GM03348 (cell line): ENCODE measurements around the gene NCOR1.
"Not testable (repeated sequence)": the region's sequence is repeated elsewhere in the genome, so short reads cannot be mapped to it uniquely, and the experiment has no call there.

ENCODE experiments used
- DNase-seq: peaks from one replicate; pipeline ENCODE4 v3.0.0; 2012; ENCODE audit warnings: low spot score

NCOR1 gene

DNA sequence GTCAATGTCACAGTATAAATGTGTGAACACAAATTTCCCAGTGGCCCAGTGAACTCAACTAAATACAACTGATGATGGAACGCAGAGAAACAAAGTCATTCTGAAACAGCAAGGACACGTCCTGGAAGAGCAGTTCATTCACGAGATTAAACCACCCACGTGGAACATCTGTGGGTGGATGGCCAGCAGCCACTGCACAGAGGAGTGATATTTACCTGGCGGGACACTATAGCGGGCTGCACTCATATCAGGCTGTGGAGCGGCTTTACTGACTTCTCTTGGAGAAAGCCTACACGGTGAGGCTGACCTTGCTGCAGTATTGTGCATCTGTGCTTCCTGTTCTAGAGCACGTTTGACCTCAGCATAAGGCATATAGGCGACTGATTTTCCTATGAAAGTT, 128.4 kb downstream of the NCOR1 start:
- no peak for DNase-seq

DNA sequence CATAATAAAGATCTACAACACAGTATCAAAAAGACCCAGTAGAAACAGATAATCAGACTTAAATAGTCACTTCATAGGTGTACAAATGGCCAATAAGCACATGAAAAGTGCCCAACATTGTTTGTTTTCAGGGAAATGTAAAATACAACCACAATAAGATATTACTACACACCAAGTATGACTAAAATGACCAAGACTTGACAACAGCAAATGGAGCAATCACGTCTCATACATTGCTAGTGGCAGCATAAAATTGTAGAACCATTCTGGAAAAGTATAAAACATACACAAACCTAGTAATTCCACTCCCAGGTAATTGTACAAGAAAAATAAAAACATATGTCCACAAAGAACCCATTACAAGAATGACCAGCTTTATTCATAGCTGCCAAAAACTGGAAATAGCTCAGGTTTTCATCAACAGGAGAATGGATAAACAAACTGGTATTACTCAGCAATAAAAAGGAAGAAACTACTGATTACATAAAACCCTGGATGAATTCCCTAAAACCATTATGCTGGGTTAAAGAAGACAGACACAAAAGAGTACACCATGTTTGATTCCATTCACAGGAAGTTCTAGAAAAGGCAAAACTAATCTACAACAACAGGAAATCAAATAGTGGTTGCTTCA, 130.2 kb downstream of the NCOR1 start:
- peak; percentile 43 for DNase-seq

DNA sequence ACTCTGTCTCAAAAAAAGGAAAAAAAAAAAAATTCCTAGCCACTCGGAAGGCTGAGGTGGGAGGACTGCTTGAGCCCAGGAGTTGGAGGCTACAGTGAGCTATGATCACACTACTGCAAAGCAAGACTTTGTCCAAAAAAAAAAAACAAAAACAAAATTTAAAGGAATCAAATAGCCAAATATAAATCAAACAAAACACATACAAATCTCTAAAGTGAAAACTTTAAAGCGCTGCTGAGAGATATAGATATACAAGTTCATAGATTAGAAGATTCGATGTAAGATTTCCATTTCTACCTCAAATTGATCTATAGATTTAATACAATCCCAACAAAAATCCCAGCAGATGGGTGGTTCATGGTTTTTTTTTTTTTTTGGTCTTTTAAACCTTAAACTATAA, 132.1 kb downstream of the NCOR1 start:
- DNase-seq, result no peak

DNA sequence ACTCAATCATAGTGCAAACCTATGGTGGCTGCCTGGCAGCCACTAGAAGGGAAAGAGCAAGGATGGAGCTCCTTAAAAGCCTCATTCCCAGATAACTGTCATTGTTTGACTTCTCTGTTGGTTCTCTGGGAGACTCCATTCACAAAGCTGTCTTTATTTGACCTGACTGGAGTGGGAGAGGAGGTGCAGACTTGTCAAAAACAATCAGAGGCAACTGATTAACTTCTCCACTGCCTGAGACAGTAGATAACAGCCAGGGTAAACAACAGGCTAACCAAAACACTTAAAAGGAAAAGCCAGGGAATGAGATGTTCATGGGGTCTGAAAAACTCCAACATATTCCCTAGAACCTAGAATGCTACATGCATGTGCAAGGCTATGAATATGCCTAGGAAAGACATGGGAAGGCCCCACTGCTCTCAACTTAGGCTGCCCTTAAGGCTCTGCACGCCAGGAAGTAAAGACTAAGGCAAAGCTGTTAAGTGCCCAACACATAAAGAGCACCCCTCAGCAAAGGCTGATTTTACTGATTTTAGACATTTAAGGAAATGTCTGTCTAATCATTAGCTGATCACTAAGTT, 133.7 kb downstream of the NCOR1 start:
- no peak for DNase-seq

DNA sequence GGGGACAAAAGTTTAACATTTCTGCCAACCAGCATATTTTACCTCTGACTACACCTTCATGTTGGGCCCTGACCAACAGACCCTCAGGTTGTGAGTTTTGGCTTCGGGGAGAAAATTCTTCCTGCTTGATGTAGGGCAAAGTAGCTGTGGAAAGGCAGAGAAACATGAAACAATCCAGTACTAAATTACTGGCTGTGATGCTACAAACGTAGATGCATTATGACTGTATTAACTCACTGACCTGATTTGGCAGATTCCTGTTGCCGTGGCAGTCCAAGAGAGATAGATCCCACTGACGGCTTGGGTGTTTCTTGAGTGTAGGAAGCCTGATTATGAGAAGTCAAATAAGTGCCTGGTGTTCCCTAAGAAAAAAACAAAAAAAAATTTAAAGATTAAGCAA, 135.0 kb downstream of the NCOR1 start:
- no peak for DNase-seq

DNA sequence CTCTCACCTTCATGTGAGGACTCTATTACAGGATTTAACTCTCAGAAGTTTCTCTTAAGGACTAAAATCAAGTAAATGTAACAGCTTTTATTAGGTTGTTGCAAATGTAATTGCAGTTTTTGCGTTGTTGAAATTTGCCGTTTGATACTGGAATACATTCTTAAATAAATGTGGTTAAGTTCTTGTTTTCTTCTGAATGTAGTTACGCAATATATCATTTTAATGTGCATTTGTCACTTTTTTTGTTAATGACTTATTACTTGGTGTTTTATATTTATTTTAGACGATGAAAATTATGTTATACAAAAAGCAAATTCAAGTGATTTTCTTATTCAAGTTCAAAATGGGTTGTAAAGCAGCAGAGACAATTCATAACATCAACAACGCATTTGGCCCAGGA, 139.4 kb downstream of the NCOR1 start:
- no peak for DNase-seq

DNA sequence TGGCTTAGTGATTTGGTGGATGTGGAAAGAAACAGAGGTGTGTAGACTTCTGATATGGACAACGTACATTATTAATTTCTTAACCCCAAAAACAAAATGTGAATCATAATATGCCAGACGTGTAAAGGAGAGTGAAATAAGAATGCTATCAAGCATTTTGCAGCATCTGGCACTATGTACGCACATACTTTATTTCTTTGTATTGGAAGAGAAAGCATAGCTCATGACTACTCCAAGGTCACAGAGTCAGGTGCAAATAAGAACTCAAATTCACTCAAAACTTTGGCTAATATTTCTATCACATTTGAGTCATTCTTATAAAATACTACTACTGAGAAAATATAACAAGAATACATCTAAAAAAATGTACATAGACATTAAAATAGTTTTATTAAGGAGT, 140.9 kb downstream of the NCOR1 start:
- no peak for DNase-seq

DNA sequence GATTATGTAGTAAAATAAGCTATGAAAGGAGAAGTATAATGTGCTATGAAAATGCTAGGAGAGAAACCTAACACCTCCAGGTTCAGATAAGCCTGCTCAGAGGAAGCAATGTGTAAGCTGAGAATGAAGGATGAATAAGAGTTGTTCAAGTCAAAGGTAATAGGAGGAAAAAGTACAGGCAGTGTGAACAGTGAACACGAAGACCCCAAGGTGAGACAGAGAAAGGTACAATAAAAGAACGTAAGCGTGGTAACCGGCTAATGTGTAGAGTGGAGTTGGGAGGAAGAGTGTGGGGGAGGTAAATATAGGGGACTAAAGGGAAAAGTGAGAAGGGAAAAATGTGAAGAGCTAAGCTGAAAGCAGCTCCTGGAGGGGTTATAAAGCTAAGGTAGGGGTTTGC, 141.5 kb downstream of the NCOR1 start:
- no peak for DNase-seq

DNA sequence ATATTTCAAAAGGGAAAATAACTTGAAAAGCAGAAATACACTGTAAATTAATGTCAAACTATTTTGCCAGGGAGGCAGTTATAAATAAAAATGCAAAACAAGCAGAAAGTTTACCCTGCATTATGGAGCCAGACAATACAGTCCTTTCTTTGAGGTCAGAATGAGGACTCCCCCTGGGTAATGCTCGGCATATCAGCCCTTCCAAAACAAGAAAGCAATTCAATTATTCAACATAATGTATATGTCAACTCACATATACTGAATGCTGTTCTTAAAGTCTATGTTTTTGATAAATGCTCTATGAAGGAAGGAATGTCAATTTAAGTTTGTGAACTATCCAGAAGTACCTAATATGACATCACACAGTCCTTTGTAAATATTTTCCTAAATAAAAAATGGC, 143.3 kb downstream of the NCOR1 start:
- DNase-seq, result no peak

DNA sequence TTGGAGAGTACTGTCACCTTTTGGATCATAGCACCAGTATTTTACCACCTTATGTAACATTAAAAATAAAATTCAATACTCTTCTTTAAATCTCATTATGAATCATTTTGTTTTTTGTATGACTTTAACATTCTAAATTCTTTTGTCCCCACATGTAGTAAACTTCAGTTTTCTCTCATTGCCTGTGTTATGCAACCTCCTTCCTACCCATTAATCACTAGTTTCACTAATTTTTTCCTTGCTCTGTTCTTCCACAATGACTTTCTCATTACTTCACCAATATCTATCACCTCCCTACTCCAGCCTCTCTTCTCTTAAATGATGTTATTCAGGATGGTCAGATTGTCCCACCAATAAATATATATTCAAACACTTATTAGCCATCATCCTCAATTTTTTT, 147.0 kb downstream of the NCOR1 start:
- DNase-seq, result peak; percentile 36

DNA sequence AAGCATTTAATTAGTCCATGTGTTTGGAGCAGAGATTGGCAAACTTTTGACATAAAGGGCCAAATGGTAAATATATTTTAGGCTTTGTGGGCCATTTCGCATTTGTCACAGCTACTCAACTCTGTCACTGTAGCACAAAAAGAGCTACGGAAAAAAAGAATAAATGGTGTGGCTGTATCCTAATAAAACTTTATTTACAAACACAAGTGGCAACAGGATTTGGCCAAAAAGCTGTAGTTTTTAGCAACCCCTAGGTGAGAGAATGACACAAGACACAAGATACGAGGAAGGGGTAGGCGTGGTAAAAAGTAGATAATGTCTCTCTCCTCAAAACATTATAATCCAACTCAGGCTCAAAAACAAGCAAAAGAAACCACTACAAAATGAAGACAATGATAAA, 149.2 kb downstream of the NCOR1 start:
- DNase-seq, result no peak

DNA sequence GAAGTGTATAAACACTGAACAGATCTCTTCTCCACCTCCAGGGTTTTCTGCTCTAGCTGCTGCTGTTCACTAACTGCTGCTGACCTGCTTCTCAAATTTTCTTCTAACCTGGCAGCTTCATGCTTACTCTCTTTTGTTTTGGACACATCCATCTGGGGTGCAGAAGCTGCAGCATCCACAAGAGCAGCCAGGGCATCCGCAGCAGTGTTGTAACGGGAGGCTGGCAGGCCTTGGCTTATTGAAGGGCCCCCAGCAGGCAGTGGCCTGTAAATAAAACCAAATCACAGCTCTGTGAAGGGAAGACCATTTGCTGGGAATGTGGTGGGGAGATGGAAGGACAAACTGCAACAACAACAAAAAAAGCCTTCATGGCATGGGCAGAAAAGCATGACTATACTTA, 153.7 kb downstream of the NCOR1 start:
- DNase-seq, result no peak

DNA sequence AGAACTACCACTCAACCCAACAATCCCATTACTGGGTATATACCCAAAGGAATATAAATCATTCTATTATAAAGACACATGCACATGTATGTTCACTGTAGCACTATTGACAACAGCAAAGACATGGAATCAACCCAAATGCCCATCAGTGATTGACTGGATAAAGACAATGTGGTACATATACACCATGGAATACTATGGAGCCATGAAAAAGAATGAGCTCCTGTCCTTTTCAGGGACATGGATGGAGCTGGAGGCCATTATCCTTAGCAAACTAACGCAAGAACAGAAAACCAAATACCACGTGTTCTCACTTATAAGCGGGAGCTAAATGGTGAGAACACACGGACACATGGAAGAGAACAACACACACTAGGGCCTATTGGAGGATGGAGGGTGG, 160.2 kb downstream of the NCOR1 start:
- not testable (repeated sequence) for DNase-seq

DNA sequence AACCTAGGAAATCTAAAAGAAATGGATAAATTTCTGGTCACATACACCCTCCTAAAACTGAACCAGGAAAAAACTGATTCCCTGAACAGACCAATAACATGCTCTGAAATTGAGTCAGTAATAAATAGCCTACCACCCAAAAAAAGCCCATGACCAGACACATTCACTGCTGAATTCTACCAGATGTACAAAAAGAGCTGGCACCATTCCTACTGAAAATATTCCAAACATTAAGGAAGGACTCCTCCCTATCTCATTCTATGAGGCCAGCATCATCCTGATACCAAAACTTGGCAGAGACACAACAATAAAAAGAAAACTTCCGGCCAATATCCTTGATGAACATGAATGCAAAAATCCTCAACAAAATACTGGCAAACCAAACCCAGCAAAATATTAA, 162.8 kb downstream of the NCOR1 start:
- no peak for DNase-seq

DNA sequence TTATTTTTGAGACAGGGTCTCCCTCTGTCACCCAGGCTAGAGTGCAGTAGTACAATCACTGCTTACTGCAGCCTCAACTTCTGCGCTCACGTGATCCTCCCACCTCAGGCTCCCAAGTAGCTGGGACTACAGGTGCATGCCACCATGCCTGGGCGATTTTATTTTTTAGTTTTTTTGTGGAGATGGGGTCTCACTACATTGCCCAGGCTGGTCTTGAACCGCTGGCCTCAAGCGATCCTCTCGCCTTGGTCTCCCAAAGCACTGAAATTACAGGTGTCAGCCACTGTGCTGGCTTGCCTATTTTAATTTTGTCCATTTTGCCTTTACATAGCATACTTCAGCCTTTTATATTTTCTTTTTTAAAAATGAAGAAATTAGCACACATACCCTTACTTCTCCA, 164.5 kb downstream of the NCOR1 start:
- DNase-seq, result no peak

DNA sequence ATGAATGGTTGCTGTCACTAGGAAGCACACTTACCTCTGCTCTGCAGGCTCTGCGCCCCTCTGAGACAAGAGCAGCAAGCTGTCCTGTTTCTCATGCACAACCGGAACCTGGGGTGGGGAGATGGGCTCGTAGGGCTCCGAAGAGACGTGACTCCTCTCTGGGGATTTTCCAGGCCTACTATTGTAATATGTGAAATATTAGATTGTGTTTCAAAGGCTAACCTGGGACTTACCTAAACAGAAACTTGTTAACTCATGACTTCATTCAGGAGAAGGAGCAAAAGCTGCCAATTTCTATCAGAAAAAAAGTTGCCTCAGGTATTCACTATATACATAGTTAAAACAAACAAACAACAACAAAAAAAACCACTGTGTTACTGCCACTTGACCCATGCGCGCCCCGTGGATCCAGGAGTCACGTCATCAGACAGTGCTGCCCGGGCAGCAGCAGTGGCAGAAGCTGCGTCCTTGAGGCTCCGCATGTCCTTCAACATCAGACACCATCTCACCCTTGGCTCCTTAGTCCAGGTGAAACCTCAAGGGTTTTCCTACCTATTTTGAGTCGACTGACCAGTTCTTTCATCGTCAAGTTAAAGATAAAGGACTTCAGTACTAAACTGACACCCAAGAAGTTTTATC, 166.4 kb downstream of the NCOR1 start:
- DNase-seq, result no peak

DNA sequence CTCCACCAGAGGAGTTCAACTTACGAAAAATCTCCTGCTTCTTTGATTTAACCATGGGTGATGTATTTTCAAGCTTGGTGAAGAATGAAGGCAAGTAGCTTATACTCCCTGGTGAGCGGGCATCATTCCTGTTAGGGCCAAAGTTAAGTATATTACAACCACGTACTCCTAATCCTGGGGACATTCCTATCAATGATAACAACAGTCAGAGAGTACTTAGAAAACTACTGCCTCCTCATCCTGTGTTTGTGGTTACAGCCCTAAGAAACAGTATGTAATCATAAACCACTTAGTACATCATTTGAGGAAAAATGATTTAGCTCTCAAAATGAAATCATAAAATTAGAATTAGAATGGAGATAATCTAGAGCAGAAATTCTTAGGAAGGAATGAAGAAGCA, 168.4 kb downstream of the NCOR1 start:
- no peak for DNase-seq

DNA sequence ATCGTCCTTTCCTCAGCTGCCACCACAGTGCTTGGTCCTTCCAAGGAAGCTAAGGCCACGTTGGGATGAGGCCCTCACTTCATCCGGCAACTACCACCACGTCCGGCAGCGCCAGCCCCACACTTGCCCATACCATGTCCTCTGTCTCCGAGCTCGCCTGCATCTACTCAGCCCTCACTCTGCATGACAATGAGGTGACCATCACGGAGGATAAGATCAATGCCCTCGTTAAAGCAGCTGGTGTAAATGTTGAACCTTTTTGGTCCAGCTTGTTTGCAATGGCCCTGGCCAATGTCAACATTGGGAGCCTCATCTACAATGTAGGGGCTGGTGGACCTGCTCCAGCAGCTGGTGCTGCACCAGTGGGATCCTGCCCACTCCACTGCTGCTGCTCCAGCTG, 170.8 kb downstream of the NCOR1 start:
- no peak for DNase-seq

DNA sequence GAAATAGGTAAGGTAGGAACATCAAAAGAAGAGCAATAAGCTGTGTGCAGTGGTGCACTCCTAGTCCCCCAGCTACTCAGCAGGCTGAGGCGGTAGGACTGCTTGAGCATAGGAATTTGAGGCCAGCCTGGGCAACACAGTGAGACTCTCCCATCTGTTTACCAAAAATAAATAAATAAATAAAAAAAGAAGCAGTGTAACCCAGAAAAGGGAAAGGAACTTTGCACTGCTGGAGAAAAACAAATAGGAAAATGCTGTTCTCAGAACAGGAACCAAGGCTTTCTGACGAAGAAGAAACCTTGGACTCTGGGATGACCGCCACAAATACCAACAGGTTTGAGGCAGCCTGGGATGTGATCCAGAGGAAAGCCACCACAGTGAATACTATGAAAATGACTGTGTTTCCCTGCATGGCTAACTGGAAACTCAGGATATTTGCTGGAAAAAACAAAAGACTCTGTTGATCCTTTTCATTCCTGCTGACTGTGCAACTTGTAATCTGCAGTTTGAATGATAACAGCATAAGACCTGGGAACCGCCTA, 174.6 kb downstream of the NCOR1 start:
- peak; percentile 77 for DNase-seq

DNA sequence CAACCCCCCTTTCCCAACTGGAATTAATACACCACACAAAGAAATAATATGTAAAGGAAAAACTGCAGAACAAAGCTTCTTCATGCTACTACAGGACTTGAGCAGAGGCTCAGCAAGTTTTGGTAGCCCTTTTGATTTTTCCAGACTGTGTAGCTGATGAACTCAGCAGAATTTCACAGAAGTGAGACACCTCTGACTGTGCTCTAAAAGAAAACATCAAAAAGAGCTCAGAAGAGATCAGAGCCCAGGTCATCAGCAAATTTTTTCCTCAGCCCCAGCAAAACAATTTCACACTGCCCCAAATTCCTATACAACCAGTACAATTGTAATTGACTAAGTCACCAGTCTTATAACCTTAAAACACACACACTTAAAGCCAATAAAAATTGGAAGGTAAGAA, 177.7 kb downstream of the NCOR1 start:
- no peak for DNase-seq

DNA sequence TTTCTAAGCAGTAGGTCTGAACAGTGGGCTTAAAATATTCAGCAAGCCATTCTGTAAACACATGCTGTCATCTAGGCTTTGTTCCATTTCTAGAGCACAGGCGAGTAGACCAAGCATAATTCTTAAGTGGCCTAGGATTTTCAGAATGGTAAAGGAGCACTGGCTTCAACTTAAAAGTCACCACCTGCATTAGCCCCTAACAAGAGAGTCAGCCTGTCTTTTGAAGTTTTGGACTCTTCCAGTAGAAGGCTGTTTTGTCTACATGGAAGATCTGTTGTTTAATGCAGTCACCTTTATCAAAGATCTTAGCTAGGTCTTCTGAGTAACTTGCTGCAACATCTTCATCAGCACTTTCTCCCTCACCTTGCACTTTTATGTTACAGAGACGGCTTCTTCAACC, 179.1 kb downstream of the NCOR1 start:
- no peak for DNase-seq

DNA sequence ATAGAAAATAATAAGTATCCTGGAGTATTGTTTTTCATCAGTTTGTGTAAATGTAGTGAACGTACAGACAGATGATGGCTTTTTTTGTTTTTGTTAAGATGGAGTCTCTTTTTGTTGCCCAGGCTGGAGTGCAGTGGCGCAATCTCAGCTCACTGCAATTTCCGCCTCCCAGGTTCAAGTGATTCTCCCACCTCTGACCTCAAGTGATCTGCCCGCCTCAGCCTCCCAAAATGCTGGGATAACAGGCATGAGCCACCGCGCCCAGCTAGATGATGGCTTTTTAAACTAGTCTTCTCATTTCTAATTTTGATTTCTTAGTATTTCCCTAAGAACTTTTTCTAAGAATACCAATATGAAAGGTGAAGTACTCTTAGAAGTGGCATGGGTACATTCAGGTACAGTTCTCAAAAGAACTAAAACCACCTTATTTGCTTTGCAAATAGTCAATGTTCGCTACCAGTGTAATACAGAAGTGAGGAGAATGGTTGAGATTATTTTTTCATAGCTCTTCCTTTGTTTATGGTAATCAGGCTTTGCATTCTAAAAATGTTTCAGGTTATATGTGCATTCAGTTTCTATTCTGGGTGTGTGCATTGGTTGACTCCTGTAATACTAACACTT, 181.5 kb downstream of the NCOR1 start:
- DNase-seq, result no peak
